OCI-M2 (cell line): ENCODE results near the gene HMCES.
"Not testable (repeated sequence)": the region's sequence is repeated elsewhere in the genome, so short reads cannot be mapped to it uniquely, and the experiment has no call there.

Source experiments
- DNase-seq: peaks from one replicate; lab custom pipeline; 2025; ENCODE audit not compliant: unreplicated experiment; lab: John Stamatoyannopoulos, UW

HMCES gene

DNA sequence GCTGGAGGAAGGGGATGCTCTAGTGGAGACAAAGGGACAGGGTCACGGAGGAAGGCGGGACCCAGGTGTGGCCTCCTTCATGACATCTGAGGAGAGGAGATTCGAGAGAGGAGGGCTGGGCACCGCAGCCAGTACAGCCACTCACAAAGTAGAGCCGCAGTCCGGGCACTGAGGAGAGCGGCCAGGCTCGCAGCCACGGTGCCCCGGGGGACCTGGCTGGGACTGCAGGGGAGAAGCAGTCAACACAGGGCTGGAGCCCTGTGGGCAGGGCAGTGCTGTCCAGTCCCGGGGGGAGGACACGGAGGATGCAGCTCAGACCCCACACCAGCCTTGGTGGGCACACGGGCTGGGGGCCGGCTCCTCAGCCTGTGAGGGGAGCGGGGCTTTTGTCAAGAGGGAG is 40.3 kb downstream of the HMCES start:
- DNase-seq, result no peak

GRCh38 chr3:129320261-129320660 is 41.6 kb downstream of the HMCES start:
- no peak for DNase-seq

DNA sequence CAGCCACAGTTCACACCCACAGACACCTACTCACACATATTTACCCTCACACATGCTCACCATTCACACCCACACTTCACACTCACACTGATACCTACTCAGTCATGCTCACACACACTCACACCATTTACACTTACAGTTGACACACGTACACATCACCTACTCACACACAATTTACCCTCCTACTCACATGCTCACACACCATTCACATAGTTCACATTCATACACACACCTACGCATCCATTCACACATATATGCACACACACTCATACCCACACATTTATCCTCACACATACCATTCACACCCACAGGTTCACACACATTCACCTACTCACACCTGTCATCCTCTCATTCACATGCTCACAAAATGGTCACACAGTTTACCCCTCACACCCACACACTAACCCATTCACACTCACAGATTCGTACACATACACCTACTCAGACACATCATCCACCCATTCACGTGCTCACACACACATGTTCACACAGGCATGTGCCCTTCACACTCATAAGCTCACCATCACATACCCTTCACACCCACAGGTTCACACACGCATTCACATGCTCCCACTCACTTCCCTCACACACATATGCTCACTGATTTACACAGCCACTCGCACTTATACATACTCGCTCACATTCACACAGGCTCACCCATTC is 42.3 kb downstream of the HMCES start:
- DNase-seq, result no peak

GRCh38 chr3:129321887-129322286 is 43.2 kb downstream of the HMCES start:
- DNase-seq, result no peak

GRCh38 chr3:129323651-129324294 is 45.1 kb downstream of the HMCES start:
- DNase-seq, result no peak

GRCh38 chr3:129324855-129325254 is 46.2 kb downstream of the HMCES start:
- no peak for DNase-seq

DNA sequence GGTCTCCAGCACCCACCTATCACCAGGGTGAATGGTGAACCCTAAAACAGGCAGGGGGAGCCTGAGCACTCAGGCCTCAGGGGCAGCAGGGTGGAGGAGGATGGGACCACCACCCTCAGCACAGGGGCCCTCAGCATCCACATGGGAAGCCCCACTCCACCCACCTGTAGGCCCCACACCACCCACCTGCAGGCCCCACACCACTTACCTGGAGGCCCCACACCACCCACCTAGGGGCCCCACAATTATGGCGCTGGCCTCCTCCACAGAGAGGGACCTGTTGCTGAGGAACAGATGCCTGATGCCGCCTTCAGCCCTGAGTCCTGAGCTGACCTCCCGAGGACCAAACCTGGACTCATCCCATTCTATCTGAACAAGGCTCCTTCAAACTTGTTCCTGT is 46.7 kb downstream of the HMCES start:
- DNase-seq, result no peak

DNA sequence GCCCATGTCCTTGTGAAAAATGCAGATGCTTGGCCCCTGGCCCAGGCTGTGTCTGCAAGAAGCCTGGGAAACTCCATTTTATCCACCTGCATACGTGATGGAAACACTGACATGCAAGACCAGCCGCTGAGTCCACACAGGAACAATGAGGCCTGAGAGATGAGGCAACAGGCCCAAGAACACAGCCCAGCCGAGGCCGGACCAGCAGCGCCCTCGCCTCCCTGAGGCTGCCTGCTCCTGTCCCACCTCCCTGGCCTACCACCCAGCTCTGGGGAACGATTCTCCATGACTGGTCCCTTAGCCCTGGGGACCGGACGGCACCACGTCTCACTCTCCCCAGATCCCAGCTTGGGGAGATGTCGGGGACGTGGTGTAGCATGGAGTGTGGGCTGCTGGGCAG is 47.5 kb downstream of the HMCES start:
- DNase-seq, result no peak

DNA sequence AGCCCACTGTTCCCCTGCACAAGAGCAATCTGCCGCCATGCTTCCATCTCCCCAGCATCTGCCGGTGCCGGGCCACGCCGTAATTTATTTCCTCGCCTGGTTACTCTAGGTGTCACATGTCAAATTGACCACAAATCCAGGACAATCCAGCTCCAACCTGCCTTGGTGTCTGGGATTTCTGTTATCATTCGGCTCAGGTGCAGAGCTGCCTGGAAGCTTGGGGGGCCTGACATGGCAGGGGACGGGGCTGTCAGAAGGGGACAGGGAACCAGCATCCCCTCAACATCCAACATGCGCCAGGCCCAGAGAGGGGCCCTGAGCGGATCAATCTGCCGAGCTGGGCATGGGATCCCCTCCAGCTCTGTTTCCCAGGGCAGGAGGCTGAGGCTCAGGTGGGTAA is 47.9 kb downstream of the HMCES start:
- no peak for DNase-seq

- DNase-seq, result no peak
Observed at GRCh38 chr3:129327510-129327909, 48.8 kb downstream of the HMCES start.

- DNase-seq, result no peak
Observed at GRCh38 chr3:129329858-129330257, 51.2 kb downstream of the HMCES start.

DNA sequence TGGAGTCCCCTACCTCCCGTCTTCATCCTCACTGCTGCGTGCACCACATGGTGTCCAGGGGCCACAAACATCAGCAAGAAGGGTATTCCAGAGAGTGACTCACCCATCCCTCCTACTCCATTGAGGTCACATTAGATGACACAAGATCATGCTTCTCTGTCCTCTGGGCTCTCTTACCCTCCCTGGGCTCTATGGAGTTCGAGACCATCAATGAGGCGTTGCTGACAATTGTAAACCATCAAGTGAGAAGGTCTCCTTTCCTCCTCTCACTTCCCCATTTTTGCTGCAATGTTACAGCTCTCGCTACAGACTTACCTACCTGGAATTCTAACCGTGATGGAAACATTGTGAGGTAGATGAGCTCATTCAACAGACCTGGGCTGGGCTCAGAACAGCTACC is 51.7 kb downstream of the HMCES start:
- DNase-seq, result no peak

- DNase-seq, result no peak
Observed at GRCh38 chr3:129333891-129334290, 55.2 kb downstream of the HMCES start.

DNA sequence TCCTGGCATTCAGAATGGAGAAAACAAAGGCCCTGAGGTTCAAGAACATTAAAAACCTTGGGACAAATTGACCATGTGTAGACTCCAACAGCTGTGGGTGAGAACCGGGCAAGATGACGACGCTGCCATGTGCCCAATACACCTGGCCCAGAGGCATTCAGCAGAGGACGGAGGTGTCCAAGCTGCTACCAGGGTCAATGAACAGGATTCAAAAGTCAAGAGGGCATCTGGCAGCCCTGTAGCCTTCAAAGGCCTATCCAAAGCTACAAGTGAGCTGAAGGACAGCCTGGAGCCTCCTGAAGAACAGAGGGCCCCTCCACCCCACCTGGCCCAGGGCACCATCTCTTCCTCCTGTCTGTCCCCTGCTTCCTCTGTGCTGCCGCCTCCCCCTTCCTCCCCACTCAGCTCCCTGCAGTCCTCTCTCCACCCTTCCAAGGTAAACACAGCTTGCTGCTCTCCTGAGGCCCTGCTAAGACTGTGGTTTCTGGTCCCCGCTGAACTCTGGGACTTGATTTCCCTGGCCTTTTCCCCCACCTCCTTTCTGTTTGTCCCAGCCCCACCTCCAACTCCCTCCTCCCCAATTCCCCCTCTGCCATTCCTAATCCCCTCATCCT is 57.5 kb downstream of the HMCES start:
- no peak for DNase-seq

GRCh38 chr3:129337719-129338118 is 59.0 kb downstream of the HMCES start:
- DNase-seq, result not testable (repeated sequence)

- DNase-seq, result not testable (repeated sequence)
Observed at GRCh38 chr3:129339186-129339585, 60.5 kb downstream of the HMCES start.

- not testable (repeated sequence) for DNase-seq
Observed at GRCh38 chr3:129339833-129340232, 61.2 kb downstream of the HMCES start.

DNA sequence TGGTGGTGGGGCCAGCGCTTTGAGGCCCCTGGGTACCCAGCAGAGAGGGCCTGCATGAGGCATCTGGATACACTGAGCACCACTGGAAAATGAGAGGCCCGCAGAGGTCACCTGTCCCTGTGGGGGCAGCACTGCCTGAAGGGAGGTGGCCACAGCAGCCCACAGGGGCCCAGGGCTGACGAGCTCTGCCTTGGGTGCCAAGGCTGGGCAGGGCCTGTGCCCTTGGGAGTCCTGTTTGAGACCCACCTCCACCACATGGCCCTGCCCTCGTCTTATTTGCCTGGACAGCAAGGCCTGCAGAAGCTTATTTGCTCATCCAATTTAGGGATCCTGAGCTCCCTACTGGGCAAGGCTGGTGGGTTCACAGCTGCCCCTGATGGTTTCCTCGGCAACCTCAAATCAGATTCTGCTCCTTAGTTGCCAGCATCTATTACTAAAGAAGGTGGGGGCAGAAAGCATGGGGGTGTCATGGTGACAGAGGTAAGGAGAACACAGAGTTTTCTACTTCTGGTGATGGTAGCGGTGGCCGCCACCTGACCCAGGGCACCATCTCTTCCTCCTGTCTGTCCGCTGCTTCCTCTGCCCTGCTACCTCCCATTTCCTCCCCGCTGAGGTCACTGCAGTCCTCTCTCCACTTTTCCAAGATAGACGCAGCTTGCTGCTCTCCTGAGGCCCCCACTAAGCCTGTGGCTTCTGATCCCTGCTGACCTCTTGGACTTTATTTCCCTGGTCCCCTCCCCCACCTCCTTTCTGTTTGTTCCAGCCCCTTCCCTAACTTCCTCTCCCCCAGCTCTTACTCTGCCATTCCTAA is 62.9 kb downstream of the HMCES start:
- DNase-seq, result no peak

DNA sequence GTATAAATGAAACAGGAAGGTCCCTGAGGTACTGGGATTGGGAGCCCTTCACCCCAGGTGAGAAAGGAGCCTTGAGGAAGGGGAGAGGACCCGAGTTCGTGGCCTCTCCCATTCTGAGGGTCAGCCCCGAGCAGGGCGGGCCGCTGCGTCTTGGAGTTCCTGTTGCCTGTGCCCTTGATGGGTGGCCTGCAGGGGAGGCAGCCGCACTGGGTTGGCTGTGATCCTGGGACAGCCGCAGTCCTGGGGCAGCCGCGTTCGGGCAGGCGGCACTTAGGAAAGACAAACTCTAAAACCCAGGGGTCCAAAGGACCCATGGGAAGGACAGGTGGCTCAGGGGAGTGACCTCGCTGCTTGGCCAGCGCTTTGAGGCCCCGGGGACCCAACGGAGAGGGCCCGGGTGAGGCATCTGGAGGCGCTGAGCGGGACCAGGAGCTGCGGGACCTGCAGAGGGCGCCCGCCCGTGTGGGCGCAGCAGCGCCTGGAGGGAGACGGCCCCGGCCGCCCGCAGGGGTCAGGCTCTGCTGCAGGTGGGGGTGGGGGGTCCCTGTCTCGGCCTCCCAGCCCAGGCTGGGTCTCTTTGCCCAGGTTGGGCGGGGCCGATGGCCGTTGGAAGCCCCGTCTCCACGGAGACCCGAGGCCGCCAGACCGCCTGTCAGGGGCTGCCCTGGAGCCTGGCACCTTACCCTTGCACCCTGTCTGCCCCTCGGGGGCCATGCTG is 65.1 kb downstream of the HMCES start:
- DNase-seq, result no peak

- DNase-seq, result no peak
Observed at GRCh38 chr3:129344540-129345220, 66.0 kb downstream of the HMCES start.
